OCI-LY7 (cell line): ENCODE measurements around the gene L3MBTL3. TPM values are rescaled to one million over a fixed set of nuclear protein-coding genes. Genes with fewer than 3 reads are reported as not detected.

Experiments
- BruUV-seq: library from RNA; stranded (reverse); fragments of 400-500 nt; replicated peaks from 2 replicates; lab custom pipeline; 2021; lab: Mats Ljungman, UMichigan
- CTCF ChIA-PET: fragments of 300-600 bp; sonication (Branson Sonifier 250); formaldehyde crosslinking; loops from one replicate; lab custom pipeline; 2022; ENCODE audit warnings: antibody characterized with exemption; ENCODE audit not compliant: unreplicated experiment; lab: Charles Lee
- POLR2A ChIA-PET: fragments of 300-600 bp; sonication (Branson Sonifier 250); formaldehyde crosslinking; loops from one replicate; lab custom pipeline; 2022; ENCODE audit warnings: antibody characterized with exemption; lab: Charles Lee
- DNase-seq: peaks from one replicate; pipeline ENCODE4 v3.0.0-alpha.2; 2015; ENCODE audit warnings: low spot score
- H2AFZ ChIP-seq: fragments of 200-600 bp; sonication (generic), shearing (Covaris generic); 2 replicates; pipeline ENCODE4 v1.6.1; 2014; ENCODE audit warnings: mild to moderate bottlenecking, antibody characterized with exemption, low read length, moderate library complexity
- H3K27ac ChIP-seq: fragments of 200-600 bp; sonication (generic); 2 replicates; pipeline ENCODE4 v1.5.1; 2014; ENCODE audit warnings: mixed run types, low read depth, mild to moderate bottlenecking, moderate library complexity, low read length, inconsistent platforms; ENCODE audit not compliant: poor library complexity, severe bottlenecking
- H3K36me3 ChIP-seq: fragments of 200-600 bp; sonication (generic); 2 replicates; pipeline ENCODE4 v1.6.1; 2014; ENCODE audit warnings: mild to moderate bottlenecking, antibody characterized with exemption, low read length, moderate library complexity, mixed read lengths; ENCODE audit not compliant: insufficient read depth
- H3K4me1 ChIP-seq: fragments of 200-600 bp; sonication (generic); 2 replicates; pipeline ENCODE4 v1.5.1; 2014; ENCODE audit warnings: mild to moderate bottlenecking, low read length; ENCODE audit not compliant: insufficient read depth, poor library complexity, severe bottlenecking
- H3K4me2 ChIP-seq: fragments of 200-600 bp; sonication (generic); 2 replicates; pipeline ENCODE4 v1.6.1; 2014; ENCODE audit warnings: mild to moderate bottlenecking, low read length
- H3K4me3 ChIP-seq: fragments of 200-600 bp; sonication (generic); 2 replicates; pipeline ENCODE4 v1.5.1; 2014; ENCODE audit warnings: mild to moderate bottlenecking, low read depth, low read length; ENCODE audit not compliant: poor library complexity, severe bottlenecking
- H3K79me2 ChIP-seq: fragments of 200-600 bp; sonication (generic); 2 replicates; pipeline ENCODE4 v1.6.1; 2016; ENCODE audit warnings: low read depth, mild to moderate bottlenecking, low read length, moderate library complexity, mixed read lengths; ENCODE audit not compliant: insufficient read depth
- H3K9me2 ChIP-seq: fragments of 200-600 bp; sonication (generic); 2 replicates; pipeline ENCODE4 v1.6.1; 2016; ENCODE audit warnings: mild to moderate bottlenecking, low read length, mixed read lengths; ENCODE audit not compliant: insufficient read depth
- H3K9me3 ChIP-seq: fragments of 200-600 bp; sonication (generic); 2 replicates; pipeline ENCODE4 v1.6.1; 2014; ENCODE audit warnings: mild to moderate bottlenecking, mixed run types, low read length, mixed read lengths
- H4K20me1 ChIP-seq: fragments of 200-600 bp; sonication (generic); 2 replicates; pipeline ENCODE4 v1.6.1; 2014; ENCODE audit warnings: mild to moderate bottlenecking, antibody characterized with exemption, low read length, moderate library complexity, mixed read lengths; ENCODE audit not compliant: insufficient read depth
- CTCF ChIP-seq: fragments of 200-600 bp; sonication (generic); conservative IDR thresholded peaks from 2 replicates; pipeline ENCODE4 v1.5.1; 2014; ENCODE audit warnings: mild to moderate bottlenecking, antibody characterized with exemption, low read length, moderate library complexity, mixed read lengths
- EZH2phosphoT487 ChIP-seq: fragments of 200-600 bp; sonication (generic); IDR thresholded peaks from 2 replicates; pipeline ENCODE4 v1.6.1; 2018; ENCODE audit warnings: low read depth, borderline replicate concordance, mild to moderate bottlenecking, mixed run types, antibody characterized with exemption, low read length, moderate library complexity, mixed read lengths
- intact Hi-C: fragments of 100-400 bp; cut with micrococcal nuclease; formaldehyde crosslinking; loops from one replicate; pipeline ENCODE4 v1.10.0; 2022; ENCODE audit not compliant: unreplicated experiment
- total RNA-seq, 2 experiments: library from RNA; depleted of rRNA in 1 of 2; stranded (reverse); fragments of >200 nt in 1 of 2; shearing (Covaris generic) in 1 of 2; gene quantifications; 2 replicates each; pipeline ENCODE4 v1.2.3, GENCODE V29; 2014 to 2022

The L3MBTL3 gene
- total RNA-seq, 2 experiments from 2014 or later = 7.9 to 11.0 TPM

- H3K4me2 ChIP-seq = no peak overlapping the region
- H3K9me3 ChIP-seq = no peaks in the 10 kb centered on the region
- no peak overlapping the region for H2AFZ ChIP-seq
- H3K4me1 ChIP-seq = no peaks in the 10 kb centered on the region
- H3K36me3 ChIP-seq = no peaks in the 10 kb centered on the region
- H3K9me2 ChIP-seq = no peaks in the 10 kb centered on the region
- H3K27ac ChIP-seq = no peak overlapping the region
- no peaks in the 10 kb centered on the region for H3K79me2 ChIP-seq
- TF ChIP-seq CTCF (no peak), EZH2phosphoT487 (no peak)
- BruUV-seq = no TSS peak
- no peak for DNase-seq
- no peak overlapping the region for H3K4me3 ChIP-seq
- ChIA-PET POLR2A (interaction anchor here (1.0 kb wide), 1 partner anchor 9 kb away, joined by 3 read pairs; no protein-coding TSS in a partner anchor), CTCF (no interaction called here)
- H4K20me1 ChIP-seq = no peaks in the 10 kb centered on the region; the same call in 1 of the 2 replicates
- intact Hi-C loops = no loop called here
Observed at GRCh38 chr6:130033949-130034348, 15.6 kb downstream of the L3MBTL3 start.

- Histone ChIP-seq H4K20me1 (no peaks in the 10 kb centered on the region; the same call in 1 of the 2 replicates), H3K4me2 (no peak overlapping the region), H3K27ac (no peak overlapping the region), H3K36me3 (no peaks in the 10 kb centered on the region), H3K4me3 (no peak overlapping the region), H3K9me2 (no peaks in the 10 kb centered on the region), H2AFZ (no peak overlapping the region), H3K79me2 (no peaks in the 10 kb centered on the region), H3K9me3 (no peaks in the 10 kb centered on the region), H3K4me1 (no peaks in the 10 kb centered on the region)
- TF ChIP-seq EZH2phosphoT487 = no peak
- TF ChIP-seq CTCF = no peak
- ChIA-PET POLR2A (no interaction called here), CTCF (no interaction called here)
- no TSS peak for BruUV-seq
- DNase-seq = no peak
- intact Hi-C loops = no loop called here
Observed at GRCh38 chr6:130034378-130035146, 16.2 kb downstream of the L3MBTL3 start.

GRCh38 chr6:130035211-130035610 lies 16.8 kb downstream of the L3MBTL3 start:
- Histone ChIP-seq H3K36me3 (no peaks in the 10 kb centered on the region), H3K4me2 (no peak overlapping the region), H3K4me3 (no peak overlapping the region), H2AFZ (no peak overlapping the region), H3K79me2 (no peaks in the 10 kb centered on the region), H4K20me1 (no peaks in the 10 kb centered on the region; the same call in 1 of the 2 replicates), H3K4me1 (no peaks in the 10 kb centered on the region), H3K9me2 (no peaks in the 10 kb centered on the region), H3K9me3 (no peaks in the 10 kb centered on the region), H3K27ac (no peak overlapping the region)
- intact Hi-C loops = no loop called here
- DNase-seq = no peak
- ChIA-PET CTCF (no interaction called here), POLR2A (no interaction called here)
- BruUV-seq = no TSS peak
- no peak for TF ChIP-seq EZH2phosphoT487
- no peak for TF ChIP-seq CTCF
